Endodermal cell (in vitro differentiated cells): ENCODE results near the gene CCDC6. TPM values are rescaled to one million over a fixed set of nuclear protein-coding genes. Genes with fewer than 3 reads are reported as not detected.

Experiments used
- DNase-seq: peaks from one replicate; pipeline ENCODE4 v3.0.0-alpha.2; 2017
- H3K27ac ChIP-seq: 2 replicates; pipeline ENCODE4 v1.5.1; 2013; ENCODE audit warnings: mild to moderate bottlenecking, low read depth, low read length, moderate library complexity
- H3K27me3 ChIP-seq: 2 replicates; pipeline ENCODE4 v1.6.1; 2013; ENCODE audit warnings: mild to moderate bottlenecking, low read length, moderate library complexity; ENCODE audit not compliant: insufficient read depth, control insufficient read depth, poor library complexity, severe bottlenecking
- H3K36me3 ChIP-seq: 2 replicates; pipeline ENCODE4 v1.7.0; 2013; ENCODE audit warnings: mild to moderate bottlenecking, low read length, moderate library complexity; ENCODE audit not compliant: control insufficient read depth, insufficient read depth
- H3K4me1 ChIP-seq: one replicate; pipeline ENCODE4 v1.7.0; 2013; ENCODE audit warnings: low read length; ENCODE audit not compliant: control insufficient read depth, insufficient read depth
- H3K4me3 ChIP-seq: 2 replicates; pipeline ENCODE4 v1.5.1; 2013; ENCODE audit warnings: mild to moderate bottlenecking, low read length, moderate library complexity
- H3K9ac ChIP-seq: 2 replicates; pipeline ENCODE4 v1.6.1; 2013; ENCODE audit warnings: mild to moderate bottlenecking, low read length, moderate library complexity; ENCODE audit not compliant: poor library complexity, severe bottlenecking; ENCODE audit errors: extremely low read depth
- H3K9me3 ChIP-seq: 2 replicates; pipeline ENCODE4 v1.6.1; 2013; ENCODE audit warnings: mild to moderate bottlenecking, low read length, moderate library complexity; ENCODE audit not compliant: control insufficient read depth
- H3K27ac Mint-ChIP-seq: 2 replicates; pipeline ENCODE4 v1.8.0; 2020; ENCODE audit warnings: mixed read lengths
- H3K27me3 Mint-ChIP-seq: 2 replicates; pipeline ENCODE4 v1.8.0; 2021; ENCODE audit warnings: mild to moderate bottlenecking, mixed read lengths; ENCODE audit not compliant: insufficient read depth
- H3K36me3 Mint-ChIP-seq: 2 replicates; pipeline ENCODE4 v1.8.0; 2020; ENCODE audit warnings: low read depth, mixed read lengths
- H3K4me1 Mint-ChIP-seq: 2 replicates; pipeline ENCODE4 v1.8.0; 2020; ENCODE audit warnings: mixed read lengths
- H3K4me3 Mint-ChIP-seq: 2 replicates; pipeline ENCODE4 v1.8.0; 2020; ENCODE audit warnings: mild to moderate bottlenecking, moderate library complexity, mixed read lengths
- H3K9me3 Mint-ChIP-seq: 2 replicates; pipeline ENCODE4 v1.8.0; 2020; ENCODE audit warnings: mild to moderate bottlenecking, mixed read lengths
- CTCF ChIP-seq: fragments of 200-600 bp; sonication (generic); conservative IDR thresholded peaks from 2 replicates; pipeline ENCODE4 v1.5.0; 2021; ENCODE audit warnings: antibody characterized with exemption, mild to moderate bottlenecking
- WGBS, 2 experiments: methylation state at CpG; one replicate each; pipeline versions ENCODE4 v1.1.5 to v1.1.7; 2013; ENCODE audit warnings: missing lambda C conversion rate in 2 of 2, mixed read lengths in 1 of 2; ENCODE audit not compliant: insufficient coverage in 1 of 2, insufficient read length in 1 of 2; 5-methylcytosine and 5-hydroxymethylcytosine counted together
- total RNA-seq, 2 donors: library from RNA; stranded (reverse); fragmentation: NEBNext Ultra II Directional in 1 of 2; extraction: Animal tissue kit (Norgen Biotek cat#: 25700) in 1 of 2; gene quantifications; 2 replicates in 1 of 2; 3 replicates in 1 of 2; pipeline ENCODE4 v1.2.1, GENCODE V29; 2021

Gene CCDC6
- total RNA-seq, 2 donors from 2014 or later = 29.3 to 30.4 TPM

GRCh38 chr10:59878915-59879314 lies 27.4 kb downstream of the CCDC6 start:
- H3K4me1 Mint-ChIP-seq = peaks cover 19% of the 10 kb centered on the region
- DNase-seq = no peak

GRCh38 chr10:59878289-59878688 lies 28.1 kb downstream of the CCDC6 start:
- Histone ChIP-seq H3K4me1 (no peaks in the 10 kb centered on the region), H3K27me3 (no peaks in the 10 kb centered on the region), H3K27ac (no peak overlapping the region), H3K9ac (no peak overlapping the region), H3K9me3 (no peaks in the 10 kb centered on the region), H3K36me3 (no peaks in the 10 kb centered on the region), H3K4me3 (no peak overlapping the region)
- Mint-ChIP-seq H3K27me3 (no peaks in the 10 kb centered on the region), H3K27ac (no peak overlapping the region), H3K4me1 (peaks cover 18% of the 10 kb centered on the region), H3K4me3 (no peak overlapping the region), H3K36me3 (no peaks in the 10 kb centered on the region), H3K9me3 (no peaks in the 10 kb centered on the region)
- TF ChIP-seq CTCF = no peak
- no peak for DNase-seq
- 92% methylated on average over 2 of the region's 2 CpGs; no CpG with 5 or more reads in 1 of the 2 experiments for whole genome bisulfite sequencing, 2 experiments

More at GRCh38 chr10:59878915-59879314, 27.4 kb downstream of the CCDC6 start:
- H3K9me3 Mint-ChIP-seq = no peaks in the 10 kb centered on the region
- H3K27ac ChIP-seq = no peak overlapping the region
- no peak overlapping the region for H3K27ac Mint-ChIP-seq
- H3K9ac ChIP-seq = no peak overlapping the region
- no peak overlapping the region for H3K4me3 ChIP-seq
- H3K9me3 ChIP-seq = no peaks in the 10 kb centered on the region
- H3K36me3 ChIP-seq = no peaks in the 10 kb centered on the region
- H3K36me3 Mint-ChIP-seq = no peaks in the 10 kb centered on the region
- peaks cover 4% of the 10 kb centered on the region for H3K4me1 ChIP-seq
- H3K27me3 ChIP-seq = no peaks in the 10 kb centered on the region
- WGBS, 2 experiments = 92% methylated on average over 2 of the region's 2 CpGs; no CpG with 5 or more reads in 1 of the 2 experiments
- H3K27me3 Mint-ChIP-seq = no peaks in the 10 kb centered on the region
- H3K4me3 Mint-ChIP-seq = no peak overlapping the region
- TF ChIP-seq CTCF = no peak

- H3K27ac ChIP-seq = no peak overlapping the region
- Mint-ChIP-seq H3K36me3 (no peaks in the 10 kb centered on the region), H3K9me3 (no peaks in the 10 kb centered on the region), H3K27ac (no peak overlapping the region), H3K4me1 (peaks cover 29% of the 10 kb centered on the region), H3K27me3 (no peaks in the 10 kb centered on the region), H3K4me3 (no peak overlapping the region)
- no peaks in the 10 kb centered on the region for H3K27me3 ChIP-seq
- H3K4me1 ChIP-seq = peaks cover 3% of the 10 kb centered on the region
- H3K36me3 ChIP-seq = no peaks in the 10 kb centered on the region
- no peaks in the 10 kb centered on the region for H3K9me3 ChIP-seq
- whole genome bisulfite sequencing, 2 experiments = 97 to 99% methylated on average over 7 of the region's 7 CpGs
- DNase-seq = no peak
- no peak overlapping the region for H3K4me3 ChIP-seq
- no peak for TF ChIP-seq CTCF
- H3K9ac ChIP-seq = no peak overlapping the region
Measured at GRCh38 chr10:59877191-59877671, 29.1 kb downstream of the CCDC6 start.
